Endometrial microvascular endothelial cells (primary cell): ENCODE data around the gene CFAP92. TPM values are rescaled to one million over a fixed set of nuclear protein-coding genes. Genes with fewer than 3 reads are reported as not detected.

Source experiments
- in situ Hi-C: cut with HindIII; loops from 2 replicates; pipeline ENCODE4 v1.10.0; 2017; ENCODE audit warnings: low sequenced_read_pairs, low pct_unique_long_range_greater_than_20kb; ENCODE audit errors: inconsistent ontology term
- total RNA-seq: library from RNA; depleted of rRNA; stranded (reverse); fragments of >200 nt; gene quantifications from one replicate; pipeline ENCODE4 v1.2.3, GENCODE V29; 2015; ENCODE audit errors: inconsistent ontology term

CFAP92 gene
- total RNA-seq, 1 donor from 2014 or later, result not detected

GRCh38 chr3:128996200-128996599 is 2.3 kb upstream of the CFAP92 start:
- in situ Hi-C loops, result loop anchor here (10.0 kb wide), 1 partner anchor 129 kb away; the partner anchor contains the start of gene RAB43

- in situ Hi-C loops, result loop anchor here (10.0 kb wide), 1 partner anchor 129 kb away; the partner anchor contains the start of gene RAB43
These were observed 1.9 kb upstream of the CFAP92 start for GRCh38 chr3:128995737-128996136.

- in situ Hi-C loops, result loop anchor here (10.0 kb wide), 1 partner anchor 130 kb away; the partner anchor contains the start of gene RAB43
These were observed 988 bp upstream of the CFAP92 start for GRCh38 chr3:128994581-128995546.

DNA sequence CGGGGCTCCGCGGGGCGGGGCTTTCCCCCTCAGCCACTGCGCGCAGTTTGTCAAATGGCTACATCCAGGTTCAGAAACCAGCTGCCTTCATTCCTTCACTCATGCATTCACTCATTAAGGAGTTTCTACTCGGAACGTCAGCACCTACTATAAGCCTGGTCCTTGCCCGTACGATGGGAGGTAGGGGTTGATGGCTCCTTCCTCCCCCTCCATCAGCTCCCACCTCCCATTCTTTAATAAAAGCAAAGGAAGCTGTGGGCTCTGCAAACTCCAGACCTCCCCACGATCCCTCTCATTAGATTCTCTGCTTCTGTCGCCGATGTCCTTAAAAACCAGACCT is 267 bp upstream of the CFAP92 start:
- in situ Hi-C loops, result loop anchor here (10.0 kb wide), 1 partner anchor 131 kb away; the partner anchor contains the start of gene RAB43

- in situ Hi-C loops, result loop anchor here (10.0 kb wide), 1 partner anchor 132 kb away; the partner anchor contains the start of gene RAB43
These were observed 883 bp downstream of the CFAP92 start for GRCh38 chr3:128992926-128993460.

DNA sequence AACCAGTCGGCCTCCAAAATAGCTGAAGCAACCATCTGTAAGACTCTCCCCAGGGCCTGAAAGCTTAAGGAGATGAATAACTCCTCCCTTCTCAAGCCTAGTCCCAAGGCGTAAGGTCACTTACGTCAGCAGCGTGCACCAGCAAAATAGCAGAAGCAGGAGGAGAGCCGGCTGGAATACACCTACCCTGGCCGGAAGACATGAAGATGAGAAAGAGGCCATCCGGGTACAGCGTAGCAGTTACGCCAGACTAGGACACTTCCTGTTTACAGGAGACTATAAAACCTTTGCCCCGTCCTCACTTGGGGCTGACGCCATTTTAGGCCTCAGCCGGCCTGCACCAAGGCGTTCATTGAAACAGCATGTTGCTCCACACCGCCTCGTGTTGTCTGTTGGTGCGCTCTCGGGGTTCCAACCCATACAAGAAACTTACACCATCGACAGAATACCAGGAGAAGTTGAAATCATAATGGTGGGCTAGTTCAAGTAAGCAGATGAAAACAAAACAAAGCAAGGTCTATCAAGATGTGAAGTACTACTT is 2.5 kb downstream of the CFAP92 start:
- in situ Hi-C loops, result loop anchor here (10.0 kb wide), 1 partner anchor 133 kb away; the partner anchor contains the start of gene RAB43

DNA sequence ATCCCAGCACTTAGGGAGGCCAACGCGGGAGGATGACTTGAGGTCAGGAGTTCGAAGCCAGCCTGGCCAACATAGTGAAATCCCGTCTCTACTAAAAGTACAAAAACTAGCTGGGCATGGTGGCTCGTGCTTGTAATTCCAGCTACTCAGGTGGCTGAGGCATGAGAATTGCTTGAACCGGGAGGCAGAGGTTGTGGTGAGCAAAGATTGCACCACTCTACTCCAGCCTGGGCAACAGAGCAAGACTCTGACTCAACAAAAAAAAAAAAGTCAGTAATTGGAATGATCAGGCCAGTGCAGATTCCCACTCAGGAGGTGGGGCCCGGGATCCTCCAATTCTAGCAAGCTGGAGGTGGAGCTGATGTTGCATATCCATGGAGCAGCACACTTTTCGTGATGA is 5.6 kb downstream of the CFAP92 start:
- in situ Hi-C loops, result no loop called here

DNA sequence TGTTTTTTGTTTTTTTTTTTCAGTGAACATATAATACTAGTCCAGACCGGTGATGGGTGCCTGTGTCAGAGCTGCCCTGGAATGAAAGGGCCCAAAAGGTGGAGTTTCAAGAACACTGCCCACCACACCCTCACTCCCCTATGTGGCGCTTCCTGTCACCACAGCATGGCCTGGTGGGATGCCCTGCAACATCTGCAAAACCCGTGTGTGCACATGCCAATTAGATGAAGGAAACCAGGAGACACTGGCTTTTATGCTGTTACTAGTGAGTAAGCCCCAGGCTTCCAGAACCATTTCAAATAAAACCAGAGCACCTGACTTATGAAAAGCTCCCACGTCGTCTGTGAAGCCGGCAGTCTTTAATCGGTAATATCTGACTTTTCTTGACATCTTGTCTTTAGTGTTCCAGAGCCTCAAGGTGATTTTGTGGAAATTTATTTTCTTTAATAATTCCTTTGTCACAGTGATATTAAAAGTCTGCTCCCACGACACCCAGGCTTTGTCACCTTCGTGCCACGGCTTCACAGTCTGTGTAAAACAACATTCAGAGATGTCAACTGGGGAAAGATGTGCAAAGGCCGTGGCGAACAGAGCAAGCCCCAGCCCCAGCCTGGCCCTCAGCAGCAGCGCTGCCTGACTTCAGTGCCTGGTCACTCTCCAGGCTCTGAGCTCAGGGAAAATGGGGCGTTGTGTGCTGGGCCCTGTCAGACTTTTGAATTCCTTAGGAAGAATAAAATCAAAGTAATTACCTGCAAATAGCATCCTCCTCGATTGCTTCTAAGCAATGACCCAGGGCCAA is 6.4 kb downstream of the CFAP92 start:
- in situ Hi-C loops, result no loop called here

- in situ Hi-C loops, result no loop called here
These were observed 9.3 kb downstream of the CFAP92 start for GRCh38 chr3:128984596-128984995.

- in situ Hi-C loops, result no loop called here
These were observed 10.4 kb downstream of the CFAP92 start for GRCh38 chr3:128983293-128984069.

- in situ Hi-C loops, result no loop called here
These were observed 18.6 kb downstream of the CFAP92 start for GRCh38 chr3:128975276-128975675.

DNA sequence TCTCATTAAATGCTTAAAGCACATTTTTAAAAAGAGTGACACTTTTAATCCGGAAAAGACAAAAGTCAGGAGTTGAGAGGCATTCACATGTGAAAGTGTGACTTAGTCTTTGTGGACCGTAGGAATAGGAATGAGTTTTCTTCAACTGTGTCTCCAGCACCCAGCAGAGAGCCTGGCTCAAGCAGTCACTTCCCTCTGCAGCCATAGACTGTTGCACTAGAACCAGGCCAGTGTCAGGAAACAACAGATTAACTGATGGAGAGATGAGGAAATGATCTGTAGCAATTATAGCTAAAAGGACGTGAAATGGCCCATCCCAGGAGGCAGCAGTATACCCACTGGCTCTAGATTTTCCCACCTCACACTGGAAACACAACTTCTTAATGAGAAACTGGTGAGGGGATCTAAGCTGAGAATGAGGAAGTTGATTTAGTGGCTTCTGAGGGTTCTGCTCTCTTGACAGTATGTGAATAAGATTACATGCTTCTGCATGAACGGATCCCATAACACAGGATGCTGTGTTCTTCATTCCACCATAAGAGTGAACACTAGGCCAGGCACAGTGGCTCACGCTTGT is 19.8 kb downstream of the CFAP92 start:
- in situ Hi-C loops, result no loop called here

GRCh38 chr3:128971421-128972100 is 22.3 kb downstream of the CFAP92 start:
- in situ Hi-C loops, result no loop called here

DNA sequence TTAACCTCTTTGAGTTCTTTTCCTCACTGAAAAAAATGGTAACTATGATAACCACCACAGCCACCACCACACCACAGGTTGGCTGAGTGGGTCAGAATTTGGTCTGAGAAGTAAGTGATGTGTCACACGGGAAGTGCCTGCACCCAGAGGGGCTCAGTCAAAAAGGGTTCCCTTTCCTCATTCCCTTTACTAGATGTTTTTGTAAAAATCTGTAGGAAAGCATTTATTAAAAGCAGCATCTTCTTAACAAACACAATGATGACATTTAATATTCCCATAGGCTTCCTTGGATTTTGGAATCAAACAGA is 23.2 kb downstream of the CFAP92 start:
- in situ Hi-C loops, result no loop called here

DNA sequence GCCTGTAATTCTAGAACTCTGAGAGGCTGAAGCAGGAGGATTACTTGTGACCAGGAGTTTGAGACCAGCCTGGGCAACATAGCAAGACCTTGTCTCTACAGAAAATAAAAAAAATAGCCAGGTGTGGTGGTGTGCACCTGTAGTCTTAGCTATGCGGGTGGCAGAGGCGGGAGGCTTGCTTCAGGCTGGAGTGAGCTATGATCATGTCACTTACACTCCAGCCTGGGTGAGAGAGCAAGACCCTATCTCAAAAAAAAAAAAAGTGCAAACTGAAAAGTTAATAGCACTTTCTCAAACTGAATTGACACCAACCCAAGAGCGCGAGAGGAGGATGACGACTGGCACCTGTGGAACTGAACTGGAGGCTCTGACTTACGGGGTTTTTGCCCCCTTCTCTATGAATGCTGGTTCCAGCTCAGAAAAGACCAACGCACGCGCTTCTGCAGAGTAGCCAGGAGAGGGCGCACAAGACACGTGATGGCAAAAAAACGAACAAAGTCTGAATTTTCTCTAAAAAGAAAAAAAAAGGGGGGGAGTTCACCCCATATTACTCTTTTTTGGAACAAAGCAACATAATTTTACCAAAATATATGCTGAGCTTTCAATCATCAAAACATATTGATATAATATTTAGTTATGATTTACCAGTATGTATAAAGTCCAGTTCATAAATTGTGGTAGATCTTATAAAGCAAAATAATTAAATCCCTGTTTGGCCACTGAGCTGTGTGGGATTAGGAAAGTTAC is 23.7 kb downstream of the CFAP92 start:
- in situ Hi-C loops, result no loop called here

- in situ Hi-C loops, result no loop called here
These were observed 26.0 kb downstream of the CFAP92 start for GRCh38 chr3:128967748-128968355.

DNA sequence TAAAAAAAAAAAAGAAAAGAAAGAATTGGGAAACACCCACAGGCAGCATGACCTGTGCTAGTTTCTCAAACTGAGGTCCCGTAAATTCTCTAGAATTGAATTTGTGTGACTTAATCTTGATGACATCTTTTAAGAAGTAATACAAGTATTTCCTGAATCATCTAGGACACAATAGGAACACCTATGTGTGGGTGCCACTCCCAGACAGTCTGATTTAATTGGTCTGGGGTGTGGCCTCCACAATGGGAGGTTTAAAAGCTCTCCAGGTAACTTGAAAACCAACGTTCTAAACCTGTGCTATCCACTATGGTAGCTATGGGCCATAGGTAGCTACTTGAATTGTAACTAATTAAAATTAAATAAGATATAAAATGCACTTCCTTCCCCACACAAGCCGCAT is 28.1 kb downstream of the CFAP92 start:
- in situ Hi-C loops, result no loop called here
